Adipose tissue (tissue), 3 donors: ENCODE results near the gene METAP2. TPM values are rescaled to one million over a fixed set of nuclear protein-coding genes. Genes with fewer than 3 reads are reported as not detected.
"Not testable (repeated sequence)": the region's sequence is repeated elsewhere in the genome, so short reads cannot be mapped to it uniquely, and the experiment has no call there.

ENCODE experiments used
- H3K27ac ChIP-seq: one replicate; pipeline ENCODE4 v1.5.1; 2013; ENCODE audit warnings: low read depth, low read length
- WGBS, 3 donors: extraction: QIAGEN DNeasy Blood & Tissue Kit; methylation state at CpG; one replicate each; pipeline ENCODE4 v1.1.7; 2013; 5-methylcytosine and 5-hydroxymethylcytosine counted together
- polyA plus RNA-seq, 3 donors: library from polyadenylated mRNA; stranded (reverse); fragments of 200-250 nt; gene quantifications; one replicate each; pipeline ENCODE4 v1.2.3, GENCODE V29; 2013
- donor health status: healthy with polysubstance abuse.
- donor health status: Bipolar disorder and iron deficiency.
- donor health status: healthy.

METAP2 gene
- polyA plus RNA-seq, 3 donors = 49.5 to 56.8 (median 55.5) TPM

DNA sequence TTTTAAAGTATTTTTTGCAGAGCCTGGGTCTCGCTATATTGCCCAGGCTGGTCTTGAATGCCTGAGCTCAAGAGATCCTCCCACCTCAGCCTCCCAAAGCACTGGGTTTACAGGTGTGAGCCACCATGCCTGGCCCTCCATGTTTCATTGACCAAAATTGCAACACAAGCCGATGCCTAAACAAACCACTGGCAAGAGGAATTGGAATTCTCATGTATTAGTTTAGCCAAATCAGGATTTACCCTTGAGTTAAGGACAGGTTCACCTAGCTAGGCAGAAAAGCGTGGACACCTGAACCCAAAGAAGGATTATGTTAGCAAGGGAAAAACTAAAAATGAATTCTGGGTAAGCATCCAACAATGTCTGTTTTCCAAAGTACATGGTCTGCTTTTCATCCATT is 14.6 kb upstream of the METAP2 start:
- no peak overlapping the region for H3K27ac ChIP-seq
- WGBS, 3 donors = 91 to 92% (median 91%) methylated on average over 3 of the region's 3 CpGs

DNA sequence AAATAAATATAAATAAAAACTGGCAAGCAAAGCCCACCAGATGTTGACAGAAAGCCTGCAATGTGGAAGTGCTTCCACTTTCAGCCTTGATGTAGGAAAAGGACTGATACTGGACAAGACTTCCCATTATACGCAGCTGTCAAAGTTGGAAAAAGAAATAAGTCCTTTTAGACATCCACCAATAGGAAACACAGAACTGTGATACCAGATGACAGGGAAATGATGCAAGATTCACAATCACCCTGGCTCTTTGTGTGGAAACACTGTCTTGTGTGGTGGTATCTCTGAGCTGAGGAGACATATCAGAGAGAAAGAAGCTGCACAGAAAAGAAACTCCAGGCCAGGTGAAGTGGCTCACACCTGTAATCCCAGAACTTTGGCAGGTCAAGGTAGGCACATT is 13.8 kb upstream of the METAP2 start:
- no peak overlapping the region for H3K27ac ChIP-seq
- 74 to 90% (median 74%) methylated on average over 1 of the region's 1 CpG for WGBS, 3 donors

DNA sequence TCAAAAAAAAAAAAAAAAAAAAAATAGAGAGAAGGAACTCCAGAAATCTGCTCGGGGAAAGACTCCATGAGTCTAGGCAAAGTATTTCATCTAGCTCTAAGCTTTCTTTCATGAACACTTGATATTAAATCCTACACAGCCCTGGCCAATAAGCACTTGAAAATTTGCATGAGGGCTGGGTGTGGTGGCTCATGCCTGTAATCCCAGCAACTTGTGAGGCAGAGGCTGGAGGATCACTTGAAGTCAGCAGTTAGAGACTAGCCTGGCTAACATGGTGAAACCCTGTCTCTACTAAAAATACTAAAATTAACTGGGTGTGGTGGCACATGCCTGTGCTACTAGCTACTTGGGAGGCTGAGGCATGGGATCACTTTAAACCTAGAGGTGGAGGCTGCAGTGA is 13.1 kb upstream of the METAP2 start:
- WGBS, 3 donors = 82 to 94% (median 88%) methylated on average over 1 of the region's 1 CpG
- no peak overlapping the region for H3K27ac ChIP-seq

DNA sequence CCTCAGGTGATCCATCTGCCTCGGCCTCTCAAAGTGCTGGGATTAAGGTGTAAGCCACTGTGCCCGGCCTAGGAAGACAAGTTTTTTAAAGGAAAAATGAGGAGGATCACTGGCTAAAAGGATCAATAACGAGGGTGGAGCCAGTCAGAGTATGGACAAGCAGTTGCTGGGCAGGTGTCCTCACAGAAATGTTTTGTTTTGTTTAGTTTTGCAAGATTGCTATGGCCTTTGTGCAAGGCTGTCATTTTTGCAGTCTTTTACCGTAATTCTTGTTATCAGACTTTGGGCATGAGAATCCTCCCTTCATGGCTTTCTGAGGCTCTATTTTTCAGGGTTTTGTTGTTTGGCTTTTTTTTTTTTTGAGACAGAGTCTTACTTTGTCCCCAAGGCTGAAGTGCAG is 11.9 kb upstream of the METAP2 start:
- 74 to 85% (median 80%) methylated on average over 4 of the region's 4 CpGs for WGBS, 3 donors
- no peak overlapping the region for H3K27ac ChIP-seq

DNA sequence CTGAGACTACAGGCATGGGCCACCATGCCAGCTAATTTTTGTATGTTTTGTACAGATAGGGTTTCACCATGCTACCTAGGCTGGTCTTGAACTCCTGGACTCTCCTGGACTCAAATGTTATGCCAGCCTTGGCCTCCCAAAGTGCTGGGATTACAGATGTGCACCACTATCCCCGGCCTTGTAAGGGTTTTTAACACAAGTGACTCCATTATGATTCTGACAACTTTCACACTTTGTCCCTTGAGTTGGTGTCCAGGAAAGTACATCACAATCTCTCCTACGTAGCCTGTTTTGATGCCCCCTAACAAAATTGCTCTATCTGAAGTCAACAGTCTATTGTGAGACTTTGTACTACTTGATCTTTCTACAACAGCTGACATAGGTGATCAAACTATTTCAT is 11.4 kb upstream of the METAP2 start:
- H3K27ac ChIP-seq = no peak overlapping the region
- WGBS, 3 donors = 88 to 98% (median 91%) methylated on average over 2 of the region's 2 CpGs

DNA sequence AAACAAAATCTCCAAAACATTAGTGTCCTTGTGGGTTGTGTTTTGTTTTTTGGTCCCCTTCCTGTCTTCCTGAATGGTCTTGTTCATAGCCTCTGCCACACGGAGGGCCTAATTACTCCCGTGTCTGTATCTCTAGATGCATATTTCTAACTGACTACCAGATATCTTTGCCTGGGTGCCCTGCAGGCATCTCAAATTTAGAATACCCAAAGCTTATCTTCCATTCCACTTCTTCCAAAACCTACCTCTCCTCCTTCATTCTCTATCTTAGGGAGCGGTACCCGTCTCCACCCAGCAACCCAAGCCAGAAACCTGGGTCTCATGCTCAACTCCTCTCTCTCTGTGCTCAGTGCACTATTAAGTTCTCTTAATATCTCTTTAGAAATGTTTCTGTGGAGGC is 10.9 kb upstream of the METAP2 start:
- no peak overlapping the region for H3K27ac ChIP-seq
- WGBS, 3 donors = 69 to 86% (median 78%) methylated on average over 4 of the region's 4 CpGs

DNA sequence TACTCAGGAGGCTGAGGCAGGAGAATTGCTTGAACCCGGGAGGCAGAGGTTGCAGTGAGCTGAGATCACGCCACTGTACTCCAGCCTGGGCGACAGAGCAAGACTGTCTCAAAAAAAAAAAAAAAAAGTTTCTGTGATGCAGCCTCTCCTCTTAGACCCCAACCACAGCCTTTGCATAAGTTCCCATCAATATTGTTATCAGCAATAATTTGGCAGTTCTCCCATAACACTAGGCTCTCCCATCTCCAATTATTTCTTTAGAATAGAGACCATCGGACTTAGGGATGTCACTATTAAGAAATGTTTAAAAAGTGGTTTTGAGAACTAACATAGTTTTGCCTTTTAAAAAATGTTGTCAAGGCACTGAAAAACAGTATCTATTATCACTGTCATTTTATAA is 10.2 kb upstream of the METAP2 start:
- 67 to 83% (median 72%) methylated on average over 2 to 3 of the region's 4 CpGs for WGBS, 3 donors
- H3K27ac ChIP-seq = not testable (repeated sequence)

DNA sequence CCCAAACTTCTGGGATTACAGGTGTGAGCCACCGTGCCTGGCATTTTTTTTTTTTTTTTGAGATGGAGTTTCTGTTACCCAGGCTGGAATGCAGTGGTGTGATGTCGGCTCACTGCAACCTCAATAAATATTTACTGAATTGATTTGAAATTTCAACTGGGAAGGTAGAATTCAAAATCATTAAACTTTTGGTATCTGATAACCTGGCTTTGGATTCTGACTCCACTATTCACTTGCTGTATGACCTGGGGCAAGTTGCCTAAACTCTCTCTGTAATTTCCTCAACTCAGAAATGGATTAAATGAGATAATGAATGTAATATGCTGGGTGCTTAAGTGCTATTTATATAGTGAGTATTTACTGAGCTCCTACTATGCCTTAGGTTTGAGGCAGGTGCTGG is 8.7 kb upstream of the METAP2 start:
- 19 to 90% (median 63%) methylated on average over 2 of the region's 2 CpGs for WGBS, 3 donors
- H3K27ac ChIP-seq = no peak overlapping the region

DNA sequence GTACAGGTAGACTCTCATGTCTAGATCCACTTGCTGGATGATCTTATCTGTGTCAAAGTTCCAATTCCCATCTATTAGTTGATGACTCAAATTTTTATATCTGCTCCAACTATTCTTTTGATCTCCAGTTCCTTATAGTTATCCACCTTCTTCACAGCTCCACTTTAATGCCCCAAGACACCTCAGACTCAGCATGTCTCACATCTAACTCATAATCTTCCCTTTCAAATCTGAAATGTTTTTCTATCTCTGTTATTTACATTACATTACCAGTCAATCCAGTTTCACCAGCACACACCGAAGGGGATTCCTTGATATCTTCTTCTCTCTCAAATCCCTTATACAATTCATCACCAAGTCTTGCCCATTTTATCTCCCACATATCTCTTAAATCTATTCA is 3.7 kb upstream of the METAP2 start:
- no peak overlapping the region for H3K27ac ChIP-seq
- WGBS, 3 donors = 42 to 93% (median 74%) methylated on average over 1 of the region's 1 CpG

DNA sequence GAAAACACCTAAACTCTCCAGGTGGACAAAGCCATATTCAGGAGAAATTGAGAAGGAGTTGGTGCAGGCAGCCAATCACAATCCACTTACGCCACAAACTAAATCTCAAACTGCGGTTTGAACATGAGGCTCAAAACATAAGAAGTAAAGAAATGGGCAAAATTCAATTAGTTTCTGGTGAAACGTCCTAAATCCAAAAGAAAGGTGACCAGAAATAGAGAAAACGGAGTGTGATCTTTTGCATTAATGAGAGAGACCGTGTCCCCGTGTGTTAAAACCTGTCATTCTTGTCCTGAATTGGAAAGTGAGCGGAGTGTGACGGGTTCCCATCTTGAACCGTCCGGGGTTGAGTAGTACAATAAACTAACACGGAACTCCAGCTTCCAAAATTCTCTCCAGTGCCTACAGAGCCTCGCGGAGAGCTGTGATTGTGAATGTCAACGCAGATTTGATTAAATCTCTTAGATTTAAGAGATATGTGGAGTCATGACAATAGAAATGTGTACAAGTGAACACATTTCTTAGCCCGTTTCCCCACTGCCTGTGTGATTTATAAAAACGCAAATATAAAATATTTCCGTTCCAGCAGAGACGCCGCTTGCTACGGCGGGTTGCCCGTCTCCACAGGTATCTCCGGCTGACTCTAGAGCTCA is 595 bp upstream of the METAP2 start:
- H3K27ac ChIP-seq = peak overlapping the region; percentile 29
- 0% methylated on average over 23 of the region's 23 CpGs for WGBS, 3 donors

DNA sequence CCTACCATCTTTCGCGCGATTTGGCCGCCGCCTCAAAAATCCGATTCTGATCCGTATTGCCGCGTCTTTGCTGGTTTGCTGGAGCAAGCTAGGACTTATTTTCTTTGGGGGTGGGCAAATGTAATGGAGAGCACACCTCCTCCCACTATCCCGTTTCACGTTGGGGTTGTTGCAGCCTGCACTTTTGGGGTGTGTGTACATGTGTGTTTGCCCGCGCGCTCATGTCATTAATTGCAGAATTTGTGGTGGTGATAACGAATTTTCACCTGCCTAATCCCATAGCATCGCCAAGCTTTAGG is 657 bp downstream of the METAP2 start:
- no peak overlapping the region for H3K27ac ChIP-seq
- WGBS, 3 donors = 0 to 1% (median 1%) methylated on average over 16 of the region's 16 CpGs

DNA sequence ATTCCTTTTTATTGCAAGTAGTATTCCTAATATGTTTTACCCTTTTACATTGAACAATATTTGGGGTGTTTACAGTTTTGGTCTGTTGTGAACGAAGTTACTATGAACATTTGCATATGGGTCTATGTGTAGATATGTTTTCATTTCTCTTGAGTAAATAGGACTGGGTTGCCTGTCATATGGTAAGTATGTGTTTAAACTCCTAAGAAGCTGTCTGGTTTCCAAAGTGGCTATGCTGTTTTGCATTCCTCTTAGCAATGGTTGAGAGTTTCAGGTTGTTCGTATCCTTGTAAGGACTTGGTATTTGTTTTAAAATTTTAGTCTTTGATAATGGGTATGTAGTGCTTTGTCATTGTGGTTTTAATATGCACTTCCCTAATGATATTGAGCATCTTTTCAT is 6.3 kb downstream of the METAP2 start:
- H3K27ac ChIP-seq = no peak overlapping the region
- WGBS, 3 donors = 57 to 81% (median 76%) methylated on average over 2 of the region's 2 CpGs

DNA sequence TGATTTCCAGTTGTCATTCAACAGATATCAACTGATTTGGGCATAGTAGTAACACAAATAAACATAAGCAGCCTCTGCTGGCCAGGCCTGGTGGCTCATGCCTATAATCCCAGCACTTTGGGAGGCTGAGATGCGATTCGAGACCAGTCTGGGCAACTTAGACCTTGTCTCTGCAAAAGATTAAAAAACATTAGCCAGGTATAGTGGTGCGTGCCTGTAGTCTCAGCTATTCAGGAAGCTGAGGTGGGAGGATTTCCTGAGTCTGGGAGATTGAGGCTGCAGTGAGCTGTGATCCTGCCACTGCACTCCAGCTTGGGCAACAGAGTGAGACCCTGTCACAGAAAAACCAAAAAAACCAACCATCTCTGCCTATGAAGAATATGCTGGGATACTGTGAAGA is 7.1 kb downstream of the METAP2 start:
- no peak overlapping the region for H3K27ac ChIP-seq
- 66 to 85% (median 72%) methylated on average over 3 of the region's 3 CpGs for WGBS, 3 donors

DNA sequence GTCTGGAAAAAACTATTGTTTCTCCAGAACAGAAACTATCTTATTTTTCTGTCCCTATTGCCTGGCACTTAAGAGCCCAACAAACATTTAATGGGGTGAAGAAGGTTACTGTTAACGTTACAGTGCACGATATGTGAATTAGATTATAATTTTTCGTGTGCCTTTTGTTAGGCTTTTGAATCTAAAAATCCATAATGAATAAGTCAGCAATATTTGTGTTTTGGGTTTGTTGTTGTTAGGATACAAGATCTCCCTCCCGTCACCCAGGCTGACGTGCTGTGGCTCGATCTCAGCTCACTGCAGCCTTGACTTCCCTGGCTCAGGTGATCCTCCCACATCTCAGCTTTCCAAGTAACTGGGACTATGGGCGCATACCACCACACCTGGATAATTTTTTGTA is 7.9 kb downstream of the METAP2 start:
- WGBS, 3 donors = 86 to 93% (median 93%) methylated on average over 7 of the region's 7 CpGs
- H3K27ac ChIP-seq = no peak overlapping the region

DNA sequence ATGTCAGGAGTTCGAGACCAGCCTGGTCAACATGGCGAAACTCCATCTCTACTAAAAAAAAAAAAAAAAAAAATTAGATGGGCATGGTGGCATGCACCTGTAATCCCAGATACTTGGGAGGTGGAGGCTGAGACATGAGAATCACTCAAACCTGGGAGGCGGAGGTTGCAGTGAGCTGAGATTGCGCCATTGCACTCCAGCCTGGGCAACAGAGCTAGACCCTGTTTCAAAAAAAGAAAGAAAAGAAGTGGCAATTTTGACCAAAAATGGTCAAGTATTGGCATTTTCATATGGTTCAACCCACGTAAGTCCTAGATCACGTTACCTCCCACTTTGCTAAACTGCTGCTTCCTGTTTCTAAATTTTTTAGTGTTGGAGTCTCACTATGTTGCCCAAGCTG is 8.6 kb downstream of the METAP2 start:
- H3K27ac ChIP-seq = not testable (repeated sequence)
- 85 to 93% (median 90%) methylated on average over 6 of the region's 6 CpGs for WGBS, 3 donors

DNA sequence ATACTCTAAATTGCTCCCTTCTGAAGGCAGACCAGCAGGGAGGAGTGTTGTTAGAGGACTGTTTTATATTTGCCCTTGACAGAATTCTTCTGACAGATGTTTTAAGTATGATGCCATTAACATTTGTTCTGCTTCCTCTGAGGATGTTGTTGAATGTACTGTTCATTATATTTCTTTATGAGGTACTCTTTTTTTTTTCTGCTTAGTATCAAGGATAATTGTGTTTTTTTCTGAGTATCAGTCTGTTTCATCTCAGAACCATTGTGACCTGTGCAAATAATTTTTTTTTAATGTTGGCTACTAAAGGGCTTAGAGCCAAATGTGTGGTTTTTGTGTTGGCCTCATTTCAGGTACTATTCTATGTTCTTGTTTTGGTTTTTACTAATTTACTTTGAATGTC is 10.6 kb downstream of the METAP2 start:
- no peak overlapping the region for H3K27ac ChIP-seq

DNA sequence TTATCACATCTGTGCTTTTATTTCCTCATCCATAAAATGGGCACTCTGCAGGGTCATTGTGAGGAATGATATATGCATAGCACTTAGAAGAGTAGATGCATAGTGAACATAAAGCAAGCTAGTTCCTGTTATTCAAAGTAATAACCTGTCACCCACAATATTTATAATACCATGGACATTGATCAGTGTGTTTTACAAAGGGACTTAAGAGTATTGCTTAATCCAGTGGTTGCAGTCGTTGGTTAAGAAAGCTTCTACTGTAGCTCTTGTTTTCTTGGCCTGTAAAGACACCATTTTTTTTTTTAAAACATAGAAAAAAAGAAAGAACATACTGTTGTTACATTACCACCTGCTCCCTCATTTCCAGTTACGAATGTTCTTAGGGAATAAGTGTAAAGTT is 13.1 kb downstream of the METAP2 start:
- H3K27ac ChIP-seq = no peak overlapping the region
- 54 to 81% (median 59%) methylated on average over 2 of the region's 2 CpGs for WGBS, 3 donors

DNA sequence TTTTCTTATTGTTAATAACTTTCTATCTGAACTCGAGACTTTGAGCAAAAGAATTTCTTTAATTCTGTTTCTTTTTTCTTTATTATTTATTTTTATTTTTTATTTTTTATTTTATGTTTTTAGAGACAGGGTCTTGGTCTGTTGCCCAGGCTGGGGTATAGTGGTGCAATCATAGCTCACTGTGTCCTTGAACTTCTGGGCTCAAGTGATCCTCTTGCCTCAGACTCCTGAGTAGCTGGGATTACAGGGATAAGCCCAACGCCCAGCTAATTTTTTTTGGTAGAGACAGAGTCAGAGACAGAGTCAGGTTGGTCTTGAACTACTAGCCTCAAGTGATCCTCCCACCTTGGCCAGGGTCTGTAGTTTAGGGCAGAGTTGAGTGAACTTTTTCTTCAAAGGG is 18.5 kb downstream of the METAP2 start:
- 85 to 90% (median 88%) methylated on average over 2 of the region's 2 CpGs for WGBS, 3 donors
- H3K27ac ChIP-seq = no peak overlapping the region

DNA sequence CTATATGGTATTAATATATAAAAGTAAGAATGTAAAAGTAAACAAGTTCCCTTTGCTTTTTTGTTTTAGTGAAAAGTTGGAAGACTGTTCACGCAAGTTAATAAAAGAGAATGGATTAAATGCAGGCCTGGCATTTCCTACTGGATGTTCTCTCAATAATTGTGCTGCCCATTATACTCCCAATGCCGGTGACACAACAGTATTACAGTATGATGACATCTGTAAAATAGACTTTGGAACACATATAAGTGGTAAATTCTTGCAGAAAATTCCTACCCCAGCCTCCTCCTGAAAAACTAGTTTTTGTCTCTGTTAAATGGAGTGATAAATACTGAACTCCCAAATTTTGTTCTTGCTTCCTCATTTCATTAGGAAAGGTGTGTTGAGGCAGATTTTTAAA is 20.9 kb downstream of the METAP2 start:
- WGBS, 3 donors = 83 to 99% (median 95%) methylated on average over 2 of the region's 2 CpGs
- no peak overlapping the region for H3K27ac ChIP-seq

DNA sequence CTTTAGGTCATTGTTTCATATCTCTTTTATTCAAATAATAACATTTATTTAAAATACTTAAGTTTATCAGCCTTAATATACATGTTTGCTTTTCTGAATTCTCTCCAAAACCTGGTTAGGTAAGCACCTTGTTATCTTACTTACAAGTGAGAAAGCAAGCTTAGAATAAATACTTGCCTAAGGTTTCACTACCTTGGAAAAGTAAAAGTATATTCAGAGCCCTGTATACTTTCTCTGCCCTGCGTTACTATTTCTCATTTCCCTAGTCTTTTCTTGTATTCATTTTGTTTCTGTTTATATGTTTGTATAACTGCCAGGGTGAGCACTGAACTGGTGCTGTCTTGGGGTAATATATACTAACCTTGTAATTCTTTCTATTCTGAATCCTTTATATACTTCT is 21.5 kb downstream of the METAP2 start:
- H3K27ac ChIP-seq = no peak overlapping the region
- 51 to 97% (median 89%) methylated on average over 1 of the region's 1 CpG for WGBS, 3 donors

DNA sequence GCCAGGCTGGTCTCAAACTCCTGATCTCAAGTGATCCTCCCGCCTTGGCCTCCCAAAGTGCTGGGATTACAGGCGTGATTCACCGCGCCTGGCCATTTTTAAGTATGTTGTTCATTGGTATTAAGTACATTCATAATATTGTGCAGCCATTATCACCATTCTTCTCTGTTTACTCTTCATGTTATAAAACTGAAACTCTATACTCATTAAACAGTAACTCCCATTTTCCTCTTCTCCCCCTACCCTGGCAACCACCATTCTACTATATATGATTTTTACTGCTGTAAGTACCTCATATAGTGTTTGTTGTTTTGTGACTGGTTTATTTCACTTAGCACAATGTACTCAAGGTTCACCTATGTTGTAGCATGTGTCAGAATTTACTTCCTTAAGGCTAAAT is 23.1 kb downstream of the METAP2 start:
- WGBS, 3 donors = 93 to 99% (median 99%) methylated on average over 4 of the region's 4 CpGs
- H3K27ac ChIP-seq = no peak overlapping the region
